ENCODE measurements around the gene SLC7A6. TPM values are rescaled to one million over a fixed set of nuclear protein-coding genes. Genes with fewer than 3 reads are reported as not detected.
A peak's percentile ranks its signal among the peaks of the same experiment; 100 is the strongest.

Gene SLC7A6
- total and polyA plus RNA-seq, 8 donors = 2.9 to 66.1 (median 12.1) TPM

DNA sequence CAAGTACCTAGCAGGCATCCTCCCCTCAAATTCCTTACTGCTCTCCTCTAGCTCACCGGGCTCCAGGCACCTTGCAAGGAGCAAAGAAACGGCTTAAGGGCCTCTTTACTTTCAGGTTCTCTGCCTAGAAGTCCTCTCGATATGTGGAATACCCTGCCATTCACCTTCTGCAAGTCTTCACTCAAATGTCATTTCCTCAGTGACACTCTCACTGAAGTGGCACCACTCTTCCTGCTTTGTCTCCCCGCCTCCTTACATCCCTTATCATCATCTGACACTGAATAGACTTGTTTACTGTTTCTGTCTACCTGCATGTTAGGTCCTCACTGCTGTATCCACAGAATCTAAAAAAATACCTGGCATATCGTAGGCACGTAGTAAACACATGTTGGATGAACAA lies 45.5 kb downstream of the SLC7A6 start:
- no peak for DNase-seq
- peak overlapping the region in 3 of 5 donors; percentile 81 to 89 (median 83) for H3K27ac ChIP-seq
- TF ChIP-seq POLR2AphosphoS5 (IDR thresholded peaks at IDR 0.05) (no peak), POLR2A (IDR thresholded peaks at IDR 0.05) (no peak), EP300 (IDR thresholded peaks at IDR 0.05) (no peak), CTCF (IDR thresholded peaks at IDR 0.05) (no peak)

GRCh38 chr16:68310437-68310773 lies 46.1 kb downstream of the SLC7A6 start:
- Histone ChIP-seq H3K9me3 (no peaks in the 10 kb centered on the region), H3K27ac (peak overlapping the region; percentile 81 to 95 (median 88)), H3K4me1 (peaks cover 24 to 59% (median 41%) of the 10 kb centered on the region in 4 donors), H3K4me3 (peak overlapping the region; percentile 66 to 99 (median 92)), H3K36me3 (peaks cover 15 to 57% (median 52%) of the 10 kb centered on the region in 4 donors), H3K27me3 (no peaks in the 10 kb centered on the region)
- no peak for DNase-seq
- 0 to 1% (median 0%) methylated on average over 13 to 29 of the region's 29 CpGs for WGBS, 5 donors
- TF ChIP-seq POLR2AphosphoS5 (IDR thresholded peaks at IDR 0.05) (no peak), CTCF (IDR thresholded peaks at IDR 0.05) (no peak), EP300 (IDR thresholded peaks at IDR 0.05) (no peak), POLR2A (IDR thresholded peaks at IDR 0.05) (no peak)
- intact Hi-C loops (cut with DNase I; ENCODE audit: low total_unique reads) = no loop called here

More for the DNA sequence above, 45.5 kb downstream of the SLC7A6 start:
- WGBS, 5 donors = 24 to 37% (median 30%) methylated on average over 6 of the region's 6 CpGs
- peaks cover 21 to 59% (median 56%) of the 10 kb centered on the region in 4 donors for H3K36me3 ChIP-seq
- intact Hi-C loops (cut with DNase I; ENCODE audit: low total_unique reads) = no loop called here
- no peaks in the 10 kb centered on the region for H3K27me3 ChIP-seq
- H3K9me3 ChIP-seq = no peaks in the 10 kb centered on the region
- H3K4me3 ChIP-seq = peak overlapping the region; percentile 66 to 99 (median 92)
- peaks cover 24 to 59% (median 41%) of the 10 kb centered on the region in 4 donors for H3K4me1 ChIP-seq

DNA sequence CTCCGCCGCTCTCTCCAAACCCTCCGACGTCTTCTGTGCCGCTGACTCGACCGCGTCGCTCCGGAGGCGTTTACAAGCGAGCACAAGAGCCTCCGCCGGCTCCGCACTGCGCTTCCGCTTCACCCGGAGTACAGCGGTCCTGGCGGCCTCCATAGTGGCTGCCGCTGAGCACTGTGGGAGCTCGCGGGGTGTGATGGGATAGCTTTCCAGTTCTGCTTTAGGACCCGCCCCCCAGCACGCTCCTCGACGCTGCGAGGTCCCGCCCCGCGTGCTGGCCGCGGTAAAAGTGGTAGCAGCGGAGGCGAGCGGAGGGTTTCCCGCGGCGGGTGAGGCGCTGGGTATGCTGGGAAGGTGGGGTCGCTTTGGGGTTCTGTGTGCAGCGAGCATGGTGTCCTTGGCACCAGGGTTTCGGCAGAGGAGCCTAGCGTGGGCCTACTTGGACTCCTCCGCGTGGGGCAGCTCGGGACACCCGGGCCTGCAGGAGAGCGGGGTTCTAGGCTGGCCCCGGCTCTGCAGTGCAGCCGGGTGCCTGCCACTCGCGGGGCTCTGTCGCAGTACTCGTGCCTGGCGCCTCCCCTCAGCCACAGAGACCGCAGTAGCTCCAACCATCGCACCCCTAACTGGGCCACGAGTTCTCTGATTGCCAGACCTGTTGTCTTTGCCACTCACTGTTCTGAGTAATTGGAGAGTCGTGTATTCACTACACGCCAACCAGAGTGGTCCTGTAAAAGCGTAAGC lies 46.6 kb downstream of the SLC7A6 start, which contains the start of the genes PRMT7 and SLC7A6OS:
PRMT7 (plus strand) TSS at position 246 of the 738 bp plus-strand sequence. CDS start 4,961 bp downstream, outside the sequence.
SLC7A6OS (minus strand) TSS at position 173 of the 738 bp plus-strand sequence; CDS start at position 153, 20 bp downstream.
- H3K9me3 ChIP-seq = no peaks in the 10 kb centered on the region
- H3K36me3 ChIP-seq = peaks cover 14 to 57% (median 51%) of the 10 kb centered on the region in 4 donors
- TF ChIP-seq EP300 (IDR thresholded peaks at IDR 0.05) (no peak), POLR2A (IDR thresholded peaks at IDR 0.05) (no peak), POLR2AphosphoS5 (IDR thresholded peaks at IDR 0.05) (peak; percentile 89 to 95 (median 95)), CTCF (IDR thresholded peaks at IDR 0.05) (peak in 1 of 7 experiments; percentile 74)
- H3K4me3 ChIP-seq = peak within 1 kb of the TSS; percentile 66 to 99 (median 92)
- H3K4me1 ChIP-seq = peaks cover 24 to 59% (median 41%) of the 10 kb centered on the region in 4 donors
- no peaks in the 10 kb centered on the region for H3K27me3 ChIP-seq
- peak; percentile 90 to 98 for DNase-seq
- intact Hi-C loops (cut with DNase I; ENCODE audit: low total_unique reads) = no loop called here
- WGBS, 5 donors = 0 to 1% (median 1%) methylated on average over 14 to 62 of the region's 62 CpGs
- peak within 1 kb of the TSS; percentile 81 to 95 (median 88) for H3K27ac ChIP-seq

GRCh38 chr16:68313116-68313515 lies 48.8 kb downstream of the SLC7A6 start:
- no peak overlapping the region for H3K4me3 ChIP-seq
- no peak for DNase-seq
- 88 to 93% (median 90%) methylated on average over 4 of the region's 4 CpGs for WGBS, 5 donors
- H3K9me3 ChIP-seq = no peaks in the 10 kb centered on the region
- TF ChIP-seq EP300 (IDR thresholded peaks at IDR 0.05) (no peak), POLR2AphosphoS5 (IDR thresholded peaks at IDR 0.05) (no peak), CTCF (IDR thresholded peaks at IDR 0.05) (no peak)
- no peak overlapping the region for H3K27ac ChIP-seq
- peaks cover 13 to 57% (median 50%) of the 10 kb centered on the region in 4 donors for H3K36me3 ChIP-seq
- intact Hi-C loops (cut with DNase I; ENCODE audit: low total_unique reads) = no loop called here
- H3K27me3 ChIP-seq = no peaks in the 10 kb centered on the region
- peaks cover 24 to 59% (median 41%) of the 10 kb centered on the region in 4 donors for H3K4me1 ChIP-seq

Measured in stomach (tissue), 9 donors.